PC-3 (cell line): ENCODE results near the gene C11orf86. TPM values are rescaled to one million over a fixed set of nuclear protein-coding genes. Genes with fewer than 3 reads are reported as not detected.

ENCODE experiments used
- ATAC-seq: fragments of 200-7000 bp; cut with Tn5 transposase; 2 replicates; pipeline ENCODE4 v1.9.1; 2020; ENCODE audit warnings: mild to moderate bottlenecking, moderate library complexity
- BruUV-seq: library from RNA; stranded (reverse); fragments of 400-500 nt; replicated peaks from 2 replicates; lab custom pipeline; 2021; lab: Mats Ljungman, UMichigan
- CTCF ChIA-PET: fragments of 300-600 bp; sonication (Branson Sonifier 250); formaldehyde crosslinking; loops from one replicate; lab custom pipeline; 2022; ENCODE audit warnings: antibody characterized with exemption; lab: Charles Lee
- POLR2A ChIA-PET: fragments of 300-600 bp; sonication (Branson Sonifier 250); formaldehyde crosslinking; loops from one replicate; lab custom pipeline; 2022; ENCODE audit warnings: antibody characterized with exemption; ENCODE audit not compliant: unreplicated experiment; lab: Charles Lee
- DNase-seq: peaks from one replicate; pipeline ENCODE4 v3.0.0-alpha.2; 2015
- H2AFZ ChIP-seq: fragments of 300-600 bp; sonication (generic); 2 replicates; pipeline ENCODE4 v1.6.0; 2016; ENCODE audit warnings: antibody characterized with exemption, low read length
- H3F3A ChIP-seq: fragments of 300-600 bp; sonication (generic); one replicate; pipeline ENCODE4 v1.6.0; 2017; ENCODE audit warnings: antibody characterized with exemption, low read length, control low read depth, mild to moderate bottlenecking; ENCODE audit not compliant: unreplicated experiment
- H3K27ac ChIP-seq: fragments of 300-600 bp; sonication (generic); 2 replicates; pipeline ENCODE4 v1.5.1; 2016; ENCODE audit warnings: mild to moderate bottlenecking, low read length
- H3K27me3 ChIP-seq: fragments of 300-600 bp; sonication (generic); 2 replicates; pipeline ENCODE4 v1.6.1; 2016; ENCODE audit warnings: low read length, mixed read lengths
- H3K36me3 ChIP-seq: fragments of 300-600 bp; sonication (generic); 2 replicates; pipeline ENCODE4 v1.6.1; 2016; ENCODE audit warnings: low read depth, mixed run types, low read length, mixed read lengths
- H3K4me1 ChIP-seq: fragments of 300-600 bp; sonication (generic); 2 replicates; pipeline ENCODE4 v1.5.1; 2016; ENCODE audit warnings: low read length; ENCODE audit not compliant: insufficient read depth
- H3K4me2 ChIP-seq: fragments of 300-600 bp; sonication (generic); 2 replicates; pipeline ENCODE4 v1.6.0; 2016; ENCODE audit warnings: low read length
- H3K4me3 ChIP-seq: fragments of 300-600 bp; sonication (generic); 2 replicates; pipeline ENCODE4 v1.5.1; 2016; ENCODE audit warnings: mild to moderate bottlenecking, low read length, mixed read lengths
- H3K79me2 ChIP-seq: fragments of 300-600 bp; sonication (generic); 2 replicates; pipeline ENCODE4 v1.6.1; 2017; ENCODE audit warnings: low read length, mixed read lengths
- H3K9ac ChIP-seq: fragments of 300-600 bp; sonication (generic); 2 replicates; pipeline ENCODE4 v1.6.0; 2016; ENCODE audit warnings: mild to moderate bottlenecking, low read length
- H3K9me2 ChIP-seq: fragments of 300-600 bp; sonication (generic); replicated peaks from 2 replicates; pipeline ENCODE4 v1.6.1; 2016; ENCODE audit warnings: mixed run types, low read length, mixed read lengths
- H3K9me3 ChIP-seq: fragments of 300-600 bp; sonication (generic); 2 replicates; pipeline ENCODE4 v1.6.1; 2016; ENCODE audit warnings: low read length, mixed read lengths
- H4K20me1 ChIP-seq: fragments of 300-600 bp; sonication (generic); 2 replicates; pipeline ENCODE4 v1.6.1; 2016; ENCODE audit warnings: low read length, mixed read lengths
- EZH2 ChIP-seq: fragments of 300-600 bp; sonication (generic); IDR thresholded peaks from one replicate; pipeline ENCODE4 v1.6.1; 2017; ENCODE audit warnings: antibody characterized with exemption, mild to moderate bottlenecking, low read length; ENCODE audit not compliant: unreplicated experiment
- EZH2phosphoT487 ChIP-seq: fragments of 300-600 bp; sonication (generic); IDR thresholded peaks from 2 replicates; pipeline ENCODE4 v1.6.1; 2018; ENCODE audit warnings: mild to moderate bottlenecking, antibody characterized with exemption, low read length, borderline replicate concordance
- intact Hi-C: fragments of 100-400 bp; cut with micrococcal nuclease; formaldehyde crosslinking; loops from 2 replicates; pipeline ENCODE4 v1.9.0; 2023
- total RNA-seq: library from RNA; depleted of rRNA; stranded (reverse); fragments of >200 nt; gene quantifications from 2 replicates; pipeline ENCODE4 v1.2.3, GENCODE V29; 2014
- TF ChIP-seq, protein P1 (sequence below): fragments of 300-600 bp; sonication (generic); conservative IDR thresholded peaks from 2 replicates; pipeline ENCODE4 v1.5.1; 2017; ENCODE audit warnings: antibody characterized with exemption, low read depth, mild to moderate bottlenecking, low read length

The C11orf86 gene
- total RNA-seq, 1 experiment from 2014 or later, result not detected

DNA sequence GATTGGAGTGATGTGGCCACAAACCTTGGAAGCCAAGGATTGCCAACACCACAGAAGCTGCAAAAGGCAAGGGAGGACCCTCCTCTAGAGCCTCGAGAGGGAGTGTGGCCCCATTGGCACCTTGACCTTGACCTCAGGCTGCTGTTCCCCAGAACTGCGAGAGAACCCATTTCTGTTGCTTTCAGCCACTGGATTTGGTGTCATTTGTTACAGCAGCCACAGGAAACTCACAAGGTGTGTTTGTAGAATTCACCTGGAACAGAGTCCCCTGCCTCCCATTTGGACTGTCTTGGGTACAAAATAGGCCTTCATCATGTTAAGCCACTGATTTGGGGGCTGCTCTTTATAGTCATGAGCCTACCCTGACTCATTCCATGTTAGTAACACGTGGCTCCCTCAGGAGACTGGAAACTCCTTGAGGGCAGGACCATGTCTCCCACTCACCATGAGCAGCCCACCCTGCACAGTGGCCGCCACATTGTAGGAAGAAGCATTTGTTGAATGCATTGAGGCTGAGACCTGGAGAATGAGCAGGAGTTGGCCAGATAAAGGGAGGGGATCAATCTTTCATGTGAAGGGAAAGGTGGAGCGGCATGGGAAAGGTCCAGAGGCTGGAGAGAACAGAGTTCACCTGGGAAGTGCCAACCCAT lies 8.3 kb downstream of the C11orf86 start:
- H3K4me2 ChIP-seq, result no peak overlapping the region
- H3K4me3 ChIP-seq, result no peak overlapping the region
- no peaks in the 10 kb centered on the region for H3F3A ChIP-seq
- H3K79me2 ChIP-seq, result no peaks in the 10 kb centered on the region
- peak overlapping the region; percentile 33 for H3K27ac ChIP-seq
- DNase-seq (no peak), ATAC-seq (no peak)
- no peaks in the 10 kb centered on the region for H3K9me2 ChIP-seq
- no peaks in the 10 kb centered on the region for H3K36me3 ChIP-seq
- H3K4me1 ChIP-seq, result peaks cover 28% of the 10 kb centered on the region
- no peaks in the 10 kb centered on the region; the same call in 1 of the 2 replicates for H3K9me3 ChIP-seq
- H4K20me1 ChIP-seq, result no peaks in the 10 kb centered on the region
- intact Hi-C loops, result no loop called here
- no peak overlapping the region for H2AFZ ChIP-seq
- TF ChIP-seq, protein P1, sequence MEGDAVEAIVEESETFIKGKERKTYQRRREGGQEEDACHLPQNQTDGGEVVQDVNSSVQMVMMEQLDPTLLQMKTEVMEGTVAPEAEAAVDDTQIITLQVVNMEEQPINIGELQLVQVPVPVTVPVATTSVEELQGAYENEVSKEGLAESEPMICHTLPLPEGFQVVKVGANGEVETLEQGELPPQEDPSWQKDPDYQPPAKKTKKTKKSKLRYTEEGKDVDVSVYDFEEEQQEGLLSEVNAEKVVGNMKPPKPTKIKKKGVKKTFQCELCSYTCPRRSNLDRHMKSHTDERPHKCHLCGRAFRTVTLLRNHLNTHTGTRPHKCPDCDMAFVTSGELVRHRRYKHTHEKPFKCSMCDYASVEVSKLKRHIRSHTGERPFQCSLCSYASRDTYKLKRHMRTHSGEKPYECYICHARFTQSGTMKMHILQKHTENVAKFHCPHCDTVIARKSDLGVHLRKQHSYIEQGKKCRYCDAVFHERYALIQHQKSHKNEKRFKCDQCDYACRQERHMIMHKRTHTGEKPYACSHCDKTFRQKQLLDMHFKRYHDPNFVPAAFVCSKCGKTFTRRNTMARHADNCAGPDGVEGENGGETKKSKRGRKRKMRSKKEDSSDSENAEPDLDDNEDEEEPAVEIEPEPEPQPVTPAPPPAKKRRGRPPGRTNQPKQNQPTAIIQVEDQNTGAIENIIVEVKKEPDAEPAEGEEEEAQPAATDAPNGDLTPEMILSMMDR, result no peak
- TF ChIP-seq EZH2, result no peak
- TF ChIP-seq EZH2phosphoT487, result no peak
- ChIA-PET CTCF (no interaction called here), POLR2A (no interaction called here)
- no TSS peak for BruUV-seq
- H3K9ac ChIP-seq, result no peak overlapping the region
- H3K27me3 ChIP-seq, result no peaks in the 10 kb centered on the region

DNA sequence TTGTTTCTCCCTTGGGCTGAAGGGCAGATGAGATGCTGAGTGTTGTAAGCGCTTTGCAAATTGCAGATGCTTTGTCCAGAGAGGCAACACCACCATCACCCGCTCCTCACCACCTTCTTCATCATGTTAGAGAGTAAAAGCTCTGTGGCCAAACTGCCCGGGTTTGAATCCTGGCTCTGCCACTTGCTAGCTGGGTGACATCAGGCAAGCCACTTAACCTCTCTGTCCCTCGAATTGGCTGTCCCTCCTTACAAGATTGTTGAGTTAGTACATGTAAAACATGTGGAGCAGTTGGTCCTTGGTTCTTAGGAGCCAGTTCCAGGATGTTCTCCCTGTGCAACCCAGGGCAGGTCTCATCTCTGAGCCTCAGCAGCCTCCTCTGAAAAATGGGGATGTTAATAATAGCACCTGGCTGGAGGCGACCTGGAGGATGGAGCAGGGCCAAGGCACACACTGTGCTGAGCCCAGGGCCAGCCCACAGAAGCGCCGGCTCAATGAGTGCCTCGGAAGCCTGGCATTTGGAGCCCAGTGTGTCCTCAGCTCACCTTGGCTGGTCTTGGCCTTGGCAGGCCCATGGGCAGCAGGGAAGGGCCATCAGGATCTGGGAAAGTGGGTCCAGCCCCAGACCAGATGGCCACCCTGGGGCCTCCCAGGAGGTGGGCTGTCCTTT lies 10.5 kb downstream of the C11orf86 start:
- H3K27me3 ChIP-seq, result no peaks in the 10 kb centered on the region
- no peaks in the 10 kb centered on the region for H3K9me2 ChIP-seq
- H3K9me3 ChIP-seq, result no peaks in the 10 kb centered on the region
- H3K4me1 ChIP-seq, result peaks cover 28% of the 10 kb centered on the region
- H3K27ac ChIP-seq, result no peak overlapping the region
- H3F3A ChIP-seq, result no peaks in the 10 kb centered on the region
- DNase-seq (no peak), ATAC-seq (no peak)
- BruUV-seq, result no TSS peak
- intact Hi-C loops, result no loop called here
- H3K4me3 ChIP-seq, result no peak overlapping the region
- ChIA-PET POLR2A (no interaction called here), CTCF (interaction anchor here (0.6 kb wide), 1 partner anchor 103 kb away, joined by 11 read pairs; no protein-coding TSS in a partner anchor)
- H4K20me1 ChIP-seq, result no peaks in the 10 kb centered on the region
- TF ChIP-seq EZH2 (no peak), EZH2phosphoT487 (no peak)
- TF ChIP-seq, protein P1, result no peak
- H3K79me2 ChIP-seq, result no peaks in the 10 kb centered on the region
- no peak overlapping the region for H2AFZ ChIP-seq
- no peak overlapping the region for H3K4me2 ChIP-seq
- H3K9ac ChIP-seq, result no peak overlapping the region
- no peaks in the 10 kb centered on the region for H3K36me3 ChIP-seq

DNA sequence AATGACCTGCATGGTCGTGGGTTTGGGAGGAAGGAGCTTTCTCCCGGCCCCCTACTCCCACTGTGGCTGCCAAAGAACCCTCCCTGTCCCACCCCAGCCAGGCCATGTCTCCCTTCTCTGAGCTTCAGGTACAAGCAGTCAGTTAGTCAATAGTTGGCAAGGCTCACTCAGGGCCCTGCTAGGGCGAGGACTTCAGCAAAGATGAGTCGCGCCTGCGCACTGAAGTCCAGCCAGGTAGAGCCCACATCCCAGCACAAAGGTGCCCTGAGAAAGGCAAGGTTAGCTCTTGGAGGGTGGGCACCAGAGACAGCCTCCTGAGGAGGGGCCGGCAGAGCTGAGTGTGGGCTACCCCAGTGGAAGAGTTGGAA lies 11.1 kb downstream of the C11orf86 start:
- Histone ChIP-seq H4K20me1 (no peaks in the 10 kb centered on the region), H3F3A (no peaks in the 10 kb centered on the region), H3K9ac (no peak overlapping the region), H3K4me3 (no peak overlapping the region), H3K36me3 (no peaks in the 10 kb centered on the region), H3K27me3 (no peaks in the 10 kb centered on the region), H3K4me1 (peaks cover 28% of the 10 kb centered on the region), H3K4me2 (no peak overlapping the region), H3K9me2 (no peaks in the 10 kb centered on the region), H2AFZ (no peak overlapping the region), H3K79me2 (no peaks in the 10 kb centered on the region), H3K27ac (no peak overlapping the region), H3K9me3 (no peaks in the 10 kb centered on the region)
- CTCF ChIA-PET, result interaction anchor here (0.6 kb wide), 2 partner anchors 8 to 104 kb away, joined by 5 to 11 read pairs; no protein-coding TSS in a partner anchor
- BruUV-seq, result no TSS peak
- POLR2A ChIA-PET, result no interaction called here
- TF ChIP-seq, protein P1, result no peak
- TF ChIP-seq EZH2 (no peak), EZH2phosphoT487 (no peak)
- no peak for DNase-seq
- no peak for ATAC-seq
- intact Hi-C loops, result no loop called here
